GM12878 (cell line): ENCODE data around the gene KIFC3. TPM values are rescaled to one million over a fixed set of nuclear protein-coding genes. Genes with fewer than 3 reads are reported as not detected.

ENCODE experiments used
- ATAC-seq: fragments of 200-7000 bp; cut with Tn5 transposase; 3 replicates; pipeline ENCODE4 v1.9.1; 2020; ENCODE audit warnings: mild to moderate bottlenecking, moderate library complexity
- BruUV-seq: library from RNA; stranded (reverse); fragments of 400-500 nt; replicated peaks from 2 replicates; lab custom pipeline; 2021; lab: Mats Ljungman, UMichigan
- CTCF ChIA-PET: fragments of 300-600 bp; sonication (Branson Sonifier 250); formaldehyde crosslinking; extraction: SDS; loops from one replicate; lab custom pipeline; 2021; ENCODE audit warnings: inconsistent platforms; lab: Yijun Ruan, JAX
- POLR2A ChIA-PET: fragments of 350-600 bp; formaldehyde crosslinking; extraction: SDS; loops from one replicate; lab custom pipeline; 2021; ENCODE audit warnings: inconsistent platforms; lab: Charles Lee
- RAD21 ChIA-PET: fragments of 300-600 bp; sonication (Branson Sonifier 250); formaldehyde crosslinking; loops from one replicate; lab custom pipeline; 2023; ENCODE audit warnings: antibody characterized with exemption; ENCODE audit not compliant: unreplicated experiment; lab: Charles Lee
- SMC1A ChIA-PET: fragments of 300-600 bp; sonication (Branson Sonifier 250); formaldehyde crosslinking; loops from one replicate; lab custom pipeline; 2023; ENCODE audit not compliant: unreplicated experiment, uncharacterized antibody; lab: Charles Lee
- DNase-seq: peaks from one replicate; pipeline ENCODE4 v3.0.0-alpha.2; 2011; ENCODE audit warnings: low read depth, low spot score
- FAIRE-seq: peaks from 3 replicates; lab custom pipeline; 2011; peaks lifted over from hg19 to GRCh38; lab: Jason Lieb, UNC
- H2AFZ ChIP-seq: 2 replicates; pipeline ENCODE4 v1.6.0; 2011; ENCODE audit warnings: low read depth, low read length, control low read depth; ENCODE audit not compliant: control insufficient read depth
- H3K27ac ChIP-seq: 2 replicates; pipeline ENCODE4 v1.5.1; 2011; ENCODE audit warnings: control low read depth; ENCODE audit not compliant: control insufficient read depth, insufficient read depth
- H3K27me3 ChIP-seq, 2 experiments: replicated peaks in 1 of 2; 2 replicates each; pipeline versions ENCODE4 v1.6.0 to v1.6.1; 2011; ENCODE audit warnings: low read length in 1 of 2; ENCODE audit not compliant: control insufficient read depth in 2 of 2, insufficient read depth in 2 of 2
- H3K36me3 ChIP-seq, 2 experiments: 2 replicates each; pipeline ENCODE4 v1.5.1; 2011; ENCODE audit warnings: low read length in 1 of 2; ENCODE audit not compliant: control insufficient read depth in 2 of 2, insufficient read depth in 2 of 2
- H3K4me1 ChIP-seq: 2 replicates; pipeline ENCODE4 v1.6.1; 2011; ENCODE audit warnings: mild to moderate bottlenecking, low read length, moderate library complexity, mixed read lengths; ENCODE audit not compliant: control insufficient read depth, insufficient read depth
- H3K4me2 ChIP-seq: 2 replicates; pipeline ENCODE4 v1.6.0; 2011; ENCODE audit warnings: control low read depth; ENCODE audit not compliant: control insufficient read depth, insufficient read depth
- H3K4me3 ChIP-seq: fragments of 200-600 bp; sonication (generic); 2 replicates; pipeline ENCODE4 v1.5.1; 2016
- H3K79me2 ChIP-seq: 2 replicates; pipeline ENCODE4 v1.6.0; 2011; ENCODE audit warnings: low read length; ENCODE audit not compliant: control insufficient read depth, insufficient read depth
- H3K9ac ChIP-seq: 2 replicates; pipeline ENCODE4 v1.8.0; 2011; ENCODE audit warnings: low read length, control low read depth, mixed read lengths; ENCODE audit not compliant: control insufficient read depth, insufficient read depth
- H3K9me3 ChIP-seq: replicated peaks from 3 replicates; pipeline ENCODE4 v1.5.1; 2011; ENCODE audit warnings: mild to moderate bottlenecking, low read length; ENCODE audit not compliant: control insufficient read depth, insufficient read depth
- H4K20me1 ChIP-seq: 2 replicates; pipeline ENCODE4 v1.6.0; 2011; ENCODE audit not compliant: control insufficient read depth, insufficient read depth
- BACH1 ChIP-seq: fragments of 450-650 bp; IDR thresholded peaks from 2 replicates; pipeline ENCODE4 v1.6.1; 2017; ENCODE audit warnings: mild to moderate bottlenecking, borderline replicate concordance
- BHLHE40 ChIP-seq, 2 experiments: fragments of 450-650 bp in 1 of 2; IDR thresholded peaks; 2 replicates each; pipeline ENCODE4 v1.6.1; 2011 to 2017; ENCODE audit warnings: low read depth in 2 of 2, borderline replicate concordance in 1 of 2, improper control_type of control experiment in 1 of 2, low read length in 1 of 2, mild to moderate bottlenecking in 1 of 2
- CHD2 ChIP-seq: IDR thresholded peaks from 2 replicates; pipeline ENCODE4 v1.6.1; 2011; ENCODE audit warnings: low read depth, low read length, improper control_type of control experiment, borderline replicate concordance
- CREB1 ChIP-seq: IDR thresholded peaks from 2 replicates; pipeline ENCODE4 v1.6.1; 2012; ENCODE audit warnings: low read depth, mild to moderate bottlenecking, inconsistent platforms
- CREM ChIP-seq: IDR thresholded peaks from 2 replicates; pipeline ENCODE4 v1.6.1; 2014; ENCODE audit warnings: antibody characterized with exemption, low read depth
- FOXM1 ChIP-seq: IDR thresholded peaks from 2 replicates; pipeline ENCODE4 v1.6.1; 2012; ENCODE audit warnings: low read depth, mild to moderate bottlenecking, inconsistent platforms, low read length, moderate library complexity
- GATAD2B ChIP-seq: fragments of 450-650 bp; conservative IDR thresholded peaks from 2 replicates; pipeline ENCODE4 v1.6.1; 2017; ENCODE audit warnings: low read depth, mild to moderate bottlenecking, moderate library complexity
- JUNB ChIP-seq: IDR thresholded peaks from 2 replicates; pipeline ENCODE4 v1.6.1; 2016; ENCODE audit warnings: antibody characterized with exemption, mild to moderate bottlenecking
- KAT2A ChIP-seq: conservative IDR thresholded peaks from 2 replicates; pipeline ENCODE4 v1.6.1; 2011; ENCODE audit warnings: low read depth, low read length; ENCODE audit not compliant: control insufficient read depth
- MXI1 ChIP-seq: fragments of 150-350 bp; IDR thresholded peaks from 2 replicates; pipeline ENCODE4 v1.6.1; 2011; ENCODE audit warnings: low read depth, mild to moderate bottlenecking, inconsistent platforms, low read length, improper control_type of control experiment
- RELB ChIP-seq: fragments of 450-650 bp; IDR thresholded peaks from 2 replicates; pipeline ENCODE4 v1.6.1; 2017; ENCODE audit warnings: low read depth, mild to moderate bottlenecking, moderate library complexity
- SREBF2 ChIP-seq: IDR thresholded peaks from 2 replicates; pipeline ENCODE4 v1.6.1; 2012; ENCODE audit warnings: mild to moderate bottlenecking, low read length
- SRF ChIP-seq, 2 experiments: IDR thresholded peaks; 2 replicates each; pipeline ENCODE4 v1.6.1; 2011; ENCODE audit warnings: low read depth in 2 of 2, low read length in 2 of 2, mild to moderate bottlenecking in 1 of 2, moderate library complexity in 1 of 2
- TCF3 ChIP-seq: IDR thresholded peaks from 2 replicates; pipeline ENCODE4 v1.6.1; 2012; ENCODE audit warnings: low read depth, mild to moderate bottlenecking, low read length, borderline replicate concordance; ENCODE audit not compliant: insufficient read depth
- WGBS: methylation state at CpG from one replicate; pipeline ENCODE4 v1.1.6; 2016; ENCODE audit warnings: low lambda C conversion rate; ENCODE audit not compliant: insufficient replicate concordance, insufficient coverage; ENCODE audit errors: missing lambda C conversion rate; 5-methylcytosine and 5-hydroxymethylcytosine counted together
- in situ Hi-C: fragments of 300-500 bp; cut with MboI; formaldehyde crosslinking; loops from 9 replicates; pipeline ENCODE4 v1.14.3; 2018; ENCODE audit warnings: mixed read lengths
- intact Hi-C: fragments of 100-400 bp; cut with micrococcal nuclease; formaldehyde crosslinking; loops from one replicate; pipeline ENCODE4 v1.14.2; 2022; ENCODE audit not compliant: unreplicated experiment
- polyA plus RNA-seq, 11 experiments: library from polyadenylated mRNA; depleted of rRNA in 4 of 11; unstranded in 6 of 11; stranded (reverse) in 5 of 11; fragments of >200 nt; fragmentation: Nextera tagmentation in 4 of 11; fragmentation: Illumina TruSeq in 1 of 11; extraction: Ambion mirVana in 4 of 11; extraction: Trizol in 1 of 11; gene quantifications; 1 replicate in 1 of 11; 2 replicates in 10 of 11; pipeline versions ENCODE4 v1.2.1 to v1.2.3, GENCODE V29; 2011 to 2016; ENCODE audit warnings: inconsistent platforms in 2 of 11, missing spikeins in 2 of 11, low read depth in 1 of 11
- total RNA-seq, 4 experiments: library from RNA; depleted of rRNA in 3 of 4; stranded (reverse); fragments of >200 nt in 3 of 4; fragmentation: Illumina TruSeq in 1 of 4; extraction: Trizol in 1 of 4; gene quantifications; 2 replicates each; pipeline versions ENCODE4 v1.2.1 to v1.2.3, GENCODE V29; 2013 to 2021

The KIFC3 gene
- total and polyA plus RNA-seq, 10 of the 15 experiments (the other 5 are each of a cell fraction or from before 2014, with no cell fraction given) = 0.22 to 1.3 (median 0.26) TPM; not detected in 3

DNA sequence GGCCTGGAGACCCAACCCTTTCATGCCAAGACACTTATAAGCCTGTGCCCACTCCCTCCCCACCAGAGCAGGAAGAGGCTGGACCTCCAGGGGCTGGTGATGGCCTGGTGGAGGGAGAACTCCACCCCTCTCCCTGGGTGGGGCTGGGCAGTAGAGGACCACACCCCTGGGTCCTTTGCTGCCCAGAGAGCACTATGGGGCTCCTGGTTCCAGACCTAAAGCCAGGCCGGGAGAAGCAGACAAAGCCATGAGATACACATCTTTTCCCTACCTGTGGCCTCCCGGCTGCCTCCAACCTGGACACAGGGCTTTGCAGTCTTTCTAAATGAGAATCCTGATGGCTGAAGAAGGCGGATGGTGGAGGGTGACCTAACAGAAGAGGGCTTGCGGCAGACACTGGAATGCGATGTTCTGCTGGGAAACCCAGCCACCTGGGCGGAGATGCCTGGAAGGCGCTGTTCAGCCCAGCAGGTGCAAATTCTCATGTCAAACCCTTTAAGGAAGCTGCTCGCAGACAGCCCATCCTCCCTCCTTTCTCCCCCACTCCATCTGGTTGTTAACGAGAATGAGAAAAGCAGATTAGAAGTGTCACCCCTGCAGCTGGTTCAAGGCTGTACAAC lies 43.9 kb upstream of the KIFC3 start:
- ChIA-PET CTCF (no interaction called here), POLR2A (no interaction called here), RAD21 (no interaction called here), SMC1A (no interaction called here)
- no TSS peak for BruUV-seq
- WGBS = 55% methylated on average over 9 of the region's 9 CpGs
- Histone ChIP-seq H3K79me2 (no peaks in the 10 kb centered on the region), H4K20me1 (no peaks in the 10 kb centered on the region), H3K4me1 (no peaks in the 10 kb centered on the region), H3K4me2 (no peak overlapping the region), H3K27me3 (no peaks in the 10 kb centered on the region; a peak in 2 of 4 replicates), H2AFZ (no peak overlapping the region), H3K36me3 (no peaks in the 10 kb centered on the region), H3K27ac (no peak overlapping the region), H3K9ac (no peak overlapping the region), H3K9me3 (no peaks in the 10 kb centered on the region), H3K4me3 (no peak overlapping the region)
- intact Hi-C loops (no loop called here), in situ Hi-C loops (no loop called here)
- no peak for DNase-seq
- no peak for FAIRE-seq
- ATAC-seq = no peak
- TF ChIP-seq BACH1 (no peak), KAT2A (no peak), MXI1 (no peak), RELB (no peak), GATAD2B (no peak), SREBF2 (no peak), FOXM1 (no peak), SRF (IDR thresholded peaks at IDR 0.05; ENCODE audit: low read depth in 2 of 2, low read length in 2 of 2) (no peak), CREM (no peak), JUNB (no peak), TCF3 (no peak), CHD2 (no peak), BHLHE40 (IDR thresholded peaks at IDR 0.05; ENCODE audit: borderline replicate concordance in 1 of 2, low read depth in 2 of 2, low read length in 1 of 2) (no peak), CREB1 (no peak)
